RPMI7951 (cell line): ENCODE measurements around the gene GUCA2A. TPM values are rescaled to one million over a fixed set of nuclear protein-coding genes. Genes with fewer than 3 reads are reported as not detected.

Experiments used
- DNase-seq: peaks from one replicate; pipeline ENCODE4 v3.0.0-alpha.2; 2012; ENCODE audit warnings: low read depth
- total RNA-seq: library from RNA; depleted of rRNA; stranded (reverse); fragments of >200 nt; shearing (Covaris generic); gene quantifications from 2 replicates; pipeline ENCODE4 v1.2.3, GENCODE V29; 2014

Gene GUCA2A
- total RNA-seq, 1 experiment from 2014 or later: not detected

- DNase-seq: no peak
Observed at GRCh38 chr1:42153624-42154023, 10.9 kb downstream of the GUCA2A start.

- no peak for DNase-seq
Observed at GRCh38 chr1:42152907-42153600, 11.5 kb downstream of the GUCA2A start, which contains the start of gene GUCA2B. Gene GUCA2B, plus strand, starts transcription at chr1:42153410. Its CDS starts 41 bp downstream, at chr1:42153451.

GRCh38 chr1:42152119-42152518 lies 12.4 kb downstream of the GUCA2A start:
- DNase-seq: no peak

GRCh38 chr1:42150651-42151050 lies 13.9 kb downstream of the GUCA2A start:
- DNase-seq: no peak

DNA sequence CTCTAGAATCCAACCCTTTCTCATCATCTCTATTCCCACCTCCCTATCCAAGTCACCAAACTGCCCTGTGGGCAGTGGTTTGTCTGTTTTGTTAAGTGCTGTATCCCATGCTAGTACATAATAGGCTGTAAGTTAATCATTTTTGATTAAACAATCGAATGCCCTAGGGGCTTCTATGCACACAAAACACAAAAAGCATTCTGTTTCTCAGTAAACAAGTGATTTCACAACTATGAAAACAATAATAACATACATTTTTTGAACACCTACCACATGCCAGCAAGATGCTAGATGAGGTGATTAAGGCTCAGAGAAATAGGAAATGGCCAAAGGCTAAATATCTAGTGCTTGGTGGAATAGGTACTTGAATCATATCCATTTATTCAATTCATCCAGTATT lies 16.4 kb downstream of the GUCA2A start:
- no peak for DNase-seq

- DNase-seq: peak; percentile 43
Observed at GRCh38 chr1:42146626-42147320, 17.8 kb downstream of the GUCA2A start.

- no peak for DNase-seq
Observed at GRCh38 chr1:42145764-42146625, 18.6 kb downstream of the GUCA2A start.

DNA sequence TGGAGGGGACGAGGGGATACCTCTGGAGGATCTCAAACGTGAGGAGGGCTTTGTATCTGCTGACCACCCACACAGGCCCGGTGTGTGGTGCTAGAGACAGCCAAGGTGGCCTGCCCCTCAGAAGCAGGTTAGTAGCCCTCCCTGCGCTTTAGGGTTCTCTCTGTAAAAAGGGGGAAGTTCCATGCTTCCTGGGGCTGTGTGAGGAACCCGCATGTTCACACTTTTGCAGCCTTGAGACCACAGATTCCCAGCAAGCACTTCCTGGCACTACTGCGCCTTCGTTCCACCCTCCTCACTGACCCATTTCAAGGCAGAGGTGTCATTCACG lies 19.2 kb downstream of the GUCA2A start:
- no peak for DNase-seq

GRCh38 chr1:42144711-42145388 lies 19.7 kb downstream of the GUCA2A start:
- DNase-seq: no peak

DNA sequence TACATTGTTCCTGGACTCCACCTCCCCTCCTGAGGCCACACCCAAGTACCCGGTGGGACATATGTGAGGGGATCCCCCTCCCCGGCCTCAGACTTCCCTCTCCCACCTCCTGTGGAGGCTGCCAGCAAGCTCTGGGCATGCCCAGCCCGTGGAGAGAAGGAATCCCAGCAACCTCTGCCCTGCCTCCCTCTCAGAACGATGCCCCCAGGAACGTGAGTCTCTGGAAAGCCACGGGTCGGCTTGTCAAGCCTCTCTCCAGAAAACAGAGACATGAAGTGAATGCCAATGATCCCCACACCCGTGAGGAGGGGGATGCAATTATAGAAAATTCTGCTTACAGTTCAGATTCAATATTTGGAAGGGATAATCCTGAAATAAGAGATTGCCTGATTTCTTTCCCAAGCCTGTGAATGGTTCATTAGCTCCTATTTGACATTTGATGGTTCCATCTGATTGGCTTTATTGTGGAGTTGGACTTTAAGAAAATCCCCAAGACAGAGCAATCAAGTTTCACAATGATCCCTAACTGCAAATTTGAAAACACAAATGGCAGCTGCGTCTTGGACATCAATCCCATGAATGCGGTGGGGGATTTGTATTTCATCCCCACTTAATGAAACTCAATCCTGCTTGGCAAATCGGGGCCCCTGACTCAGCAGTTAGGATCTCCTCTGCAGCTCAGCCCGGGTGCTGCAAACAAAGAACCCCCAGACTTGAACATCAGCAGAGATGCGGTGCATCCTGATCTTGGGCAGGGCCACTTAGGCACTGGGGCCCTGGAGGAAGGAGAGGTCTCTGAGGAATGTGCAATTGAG lies 20.4 kb downstream of the GUCA2A start:
- no peak for DNase-seq

- DNase-seq: peak; percentile 33
Observed at GRCh38 chr1:42142894-42143675, 21.5 kb downstream of the GUCA2A start.

DNA sequence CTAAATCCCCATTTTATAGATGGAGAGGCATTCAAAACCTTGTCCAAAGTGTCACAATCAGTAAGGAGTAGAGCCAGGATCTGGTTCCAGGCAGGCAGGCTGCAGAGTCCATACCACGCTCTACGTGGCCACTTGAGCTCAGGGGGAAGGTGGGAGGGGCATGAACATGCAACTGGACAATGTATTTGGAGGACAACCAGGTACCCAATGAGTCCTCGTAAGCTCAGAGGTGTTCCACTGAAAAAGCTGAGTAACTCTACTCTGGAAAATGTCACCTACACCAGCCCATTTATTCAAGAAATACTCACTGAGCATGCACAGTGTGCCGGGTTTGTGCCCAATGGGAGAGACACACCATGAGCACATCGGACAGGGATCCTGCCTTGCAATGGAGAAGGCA lies 22.6 kb downstream of the GUCA2A start:
- DNase-seq: no peak

DNA sequence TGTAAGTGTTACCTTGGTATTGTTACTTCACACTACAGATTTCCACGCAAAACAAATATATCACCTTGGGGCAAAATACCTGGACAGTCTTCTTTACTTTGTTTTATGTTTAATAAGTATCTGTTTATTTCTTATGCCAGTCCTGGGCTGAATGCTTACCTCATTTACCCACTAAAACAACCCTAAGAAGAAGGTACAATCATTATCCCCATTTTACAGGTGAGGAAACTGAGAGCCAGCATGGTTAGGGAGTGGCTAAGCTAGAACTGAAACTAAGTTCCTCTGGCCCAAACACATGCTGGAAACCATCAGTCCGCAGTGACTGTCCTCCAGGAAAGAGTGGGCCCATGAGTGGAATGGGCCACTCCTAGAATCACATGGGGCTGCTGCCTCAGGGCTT lies 24.4 kb downstream of the GUCA2A start:
- DNase-seq: no peak

GRCh38 chr1:42139444-42139843 lies 25.1 kb downstream of the GUCA2A start:
- DNase-seq: no peak

DNA sequence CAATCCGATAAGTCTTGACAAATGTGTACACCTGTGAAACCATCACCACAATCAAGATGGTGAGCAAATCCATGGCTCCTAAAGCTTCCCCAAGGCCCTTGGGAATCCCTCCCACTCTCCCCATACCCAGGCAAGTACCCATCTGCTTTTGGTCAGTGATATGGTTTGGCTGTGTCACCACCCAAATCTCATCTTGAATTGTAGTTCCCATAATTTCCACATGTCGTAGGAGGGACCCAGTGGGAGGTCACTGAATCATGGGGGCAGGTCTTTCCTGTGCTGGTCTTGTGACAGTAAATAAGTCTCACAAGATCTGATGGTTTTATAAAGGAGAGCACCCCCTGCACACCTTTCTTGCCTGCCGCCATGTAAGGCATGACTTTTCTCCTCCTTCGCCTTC lies 26.0 kb downstream of the GUCA2A start:
- DNase-seq: no peak

DNA sequence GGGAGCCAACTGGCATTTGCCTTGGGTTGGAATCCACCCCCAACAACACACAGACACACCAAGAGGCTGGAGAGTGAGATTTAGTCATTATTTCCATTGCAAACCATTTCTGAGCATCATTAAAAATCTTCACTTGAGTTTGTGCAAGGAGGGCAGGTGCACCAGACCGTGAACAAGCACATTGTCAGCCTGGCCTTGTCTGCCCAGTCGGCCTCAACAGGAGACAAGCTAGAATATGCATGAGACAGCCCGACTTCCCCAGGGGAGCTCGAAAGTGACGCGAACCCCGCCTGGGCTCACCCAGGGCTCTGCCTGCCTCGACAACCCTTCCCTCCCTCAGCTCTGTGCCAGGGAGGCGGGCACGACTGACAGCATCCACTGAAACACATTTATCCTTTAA lies 26.8 kb downstream of the GUCA2A start:
- DNase-seq: no peak

- no peak for DNase-seq
Observed at GRCh38 chr1:42136466-42136865, 28.1 kb downstream of the GUCA2A start.

DNA sequence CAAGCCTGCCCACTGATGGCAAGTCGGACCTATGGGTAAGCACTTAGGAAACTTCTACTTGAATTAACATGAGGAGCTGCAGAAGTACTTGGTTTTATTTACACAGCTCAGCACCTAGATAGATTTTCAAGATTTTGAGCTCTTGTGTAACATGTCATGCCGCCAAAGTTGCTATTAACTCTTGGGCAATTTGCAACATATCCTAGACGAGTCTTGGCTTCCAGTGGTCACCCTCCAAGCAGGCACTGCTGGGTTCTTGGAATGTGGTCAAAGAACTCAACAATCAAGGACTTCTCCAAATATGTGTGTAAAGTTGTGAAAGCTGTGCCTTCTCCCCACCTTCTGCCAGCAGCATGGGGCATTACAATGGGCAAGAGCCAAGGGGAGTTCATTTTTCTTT lies 29.1 kb downstream of the GUCA2A start:
- DNase-seq: no peak

DNA sequence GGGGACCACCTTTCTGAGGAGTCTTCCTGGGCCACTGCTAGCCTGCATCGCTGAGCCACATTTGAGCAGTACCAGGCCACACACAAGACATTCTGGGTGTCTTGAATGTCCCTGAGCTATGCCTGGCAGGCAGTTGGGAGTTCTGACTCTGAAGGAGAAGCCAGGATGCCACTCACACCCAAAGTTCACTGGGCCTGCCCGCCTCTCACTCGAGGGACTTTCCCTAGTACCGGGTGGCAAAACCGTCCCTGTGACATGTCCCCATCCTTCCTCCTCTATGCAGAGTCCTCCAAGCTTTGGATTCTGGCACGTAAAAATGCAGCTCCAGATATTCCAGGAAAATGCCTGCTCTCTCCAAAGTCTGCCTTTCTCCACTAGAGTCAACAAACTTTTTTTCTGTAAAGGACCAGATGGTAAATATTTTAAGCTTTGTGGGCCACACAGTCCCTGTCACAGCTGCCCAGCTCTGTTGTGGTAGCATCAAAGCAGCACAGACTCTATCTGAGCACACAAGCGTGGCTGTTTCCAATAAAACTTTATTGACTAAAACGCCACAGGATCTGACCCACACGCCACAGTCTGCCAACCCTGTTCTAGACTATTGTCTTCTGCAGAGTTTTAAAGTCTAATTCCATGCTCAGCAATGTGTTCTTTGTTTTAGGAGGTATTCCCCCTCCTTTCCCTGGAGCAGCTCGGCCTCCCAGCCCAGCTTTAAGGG lies 30.6 kb downstream of the GUCA2A start:
- DNase-seq: no peak

- DNase-seq: no peak
Observed at GRCh38 chr1:42133390-42133789, 31.2 kb downstream of the GUCA2A start.
